Kidney epithelial cell (primary cell): ENCODE results near the gene PTPN1. TPM values are rescaled to one million over a fixed set of nuclear protein-coding genes. Genes with fewer than 3 reads are reported as not detected.

Experiments used
- DNase-seq: peaks from one replicate; pipeline ENCODE4 v3.0.0-alpha.2; 2010; ENCODE audit warnings: low read depth
- H3K27me3 ChIP-seq: 2 replicates; pipeline ENCODE4 v1.6.0; 2011; ENCODE audit warnings: low read length; ENCODE audit not compliant: control insufficient read depth, insufficient read depth
- H3K36me3 ChIP-seq: 2 replicates; pipeline ENCODE4 v1.5.1; 2011; ENCODE audit warnings: low read length; ENCODE audit not compliant: control insufficient read depth, insufficient read depth
- H3K4me3 ChIP-seq: 2 replicates; pipeline ENCODE4 v1.5.1; 2011; ENCODE audit warnings: low read depth, mild to moderate bottlenecking, control low read depth, low read length
- CTCF ChIP-seq: IDR thresholded peaks from 2 replicates; pipeline ENCODE4 v1.5.1; 2011; ENCODE audit warnings: mild to moderate bottlenecking, moderate library complexity, low read length, control low read depth, inconsistent platforms; ENCODE audit not compliant: insufficient read depth, poor library complexity, severe bottlenecking
- total RNA-seq: library from RNA; depleted of rRNA; stranded (reverse); fragments of >200 nt; gene quantifications from 2 replicates; pipeline ENCODE4 v1.2.3, GENCODE V29; 2015

The PTPN1 gene
- total RNA-seq, 1 donor from 2014 or later: 36.9 TPM

GRCh38 chr20:50522053-50522674, 12.0 kb downstream of the PTPN1 start:
- Histone ChIP-seq H3K27me3 (no peaks in the 10 kb centered on the region), H3K36me3 (no peaks in the 10 kb centered on the region), H3K4me3 (no peak overlapping the region)
- no peak for DNase-seq
- no peak for TF ChIP-seq CTCF

GRCh38 chr20:50523552-50524167, 13.5 kb downstream of the PTPN1 start:
- TF ChIP-seq CTCF: no peak
- no peak for DNase-seq
- Histone ChIP-seq H3K36me3 (no peaks in the 10 kb centered on the region), H3K4me3 (no peak overlapping the region), H3K27me3 (no peaks in the 10 kb centered on the region)

GRCh38 chr20:50525681-50526080, 15.5 kb downstream of the PTPN1 start:
- no peak for DNase-seq

GRCh38 chr20:50526403-50526989, 16.3 kb downstream of the PTPN1 start:
- Histone ChIP-seq H3K27me3 (no peaks in the 10 kb centered on the region), H3K4me3 (no peak overlapping the region), H3K36me3 (no peaks in the 10 kb centered on the region)
- no peak for DNase-seq
- TF ChIP-seq CTCF: no peak

More at GRCh38 chr20:50525681-50526080, 15.5 kb downstream of the PTPN1 start:
- Histone ChIP-seq H3K36me3 (no peaks in the 10 kb centered on the region), H3K4me3 (no peak overlapping the region), H3K27me3 (no peaks in the 10 kb centered on the region)
- TF ChIP-seq CTCF: no peak

- TF ChIP-seq CTCF: no peak
- Histone ChIP-seq H3K36me3 (no peaks in the 10 kb centered on the region), H3K27me3 (no peaks in the 10 kb centered on the region), H3K4me3 (no peak overlapping the region)
- DNase-seq: no peak
Measured at GRCh38 chr20:50527068-50527605, 17.0 kb downstream of the PTPN1 start.

- DNase-seq: no peak
- no peak overlapping the region for H3K4me3 ChIP-seq
- no peaks in the 10 kb centered on the region for H3K36me3 ChIP-seq
- no peak for TF ChIP-seq CTCF
- H3K27me3 ChIP-seq: no peaks in the 10 kb centered on the region
Measured at GRCh38 chr20:50528129-50528528, 17.9 kb downstream of the PTPN1 start.
